ENCODE measurements around the gene RBSN.

Gene RBSN

GRCh38 chr3:15056676-15057404 is 42.1 kb downstream of the RBSN start:
- DNase-seq (ENCODE audit: low spot score): no peak

GRCh38 chr3:15055019-15055557 is 43.9 kb downstream of the RBSN start:
- DNase-seq (ENCODE audit: low spot score): no peak

- DNase-seq (ENCODE audit: low spot score): no peak
Measured at GRCh38 chr3:15053541-15053940, 45.4 kb downstream of the RBSN start.

- no peak for DNase-seq (ENCODE audit: low spot score)
Measured at GRCh38 chr3:15052335-15053242, 46.4 kb downstream of the RBSN start.

- peak; percentile 73 for DNase-seq (ENCODE audit: low spot score)
Measured at GRCh38 chr3:15051531-15051930, 47.4 kb downstream of the RBSN start.

- DNase-seq (ENCODE audit: low spot score): peak; percentile 87
Measured at GRCh38 chr3:15050405-15051092, 48.4 kb downstream of the RBSN start.

GRCh38 chr3:15049584-15049983 is 49.4 kb downstream of the RBSN start:
- no peak for DNase-seq (ENCODE audit: low spot score)

GRCh38 chr3:15045667-15046066 is 53.3 kb downstream of the RBSN start:
- no peak for DNase-seq (ENCODE audit: low spot score)

GRCh38 chr3:15044326-15044725 is 54.6 kb downstream of the RBSN start:
- DNase-seq (ENCODE audit: low spot score): no peak

GRCh38 chr3:15043408-15044171 is 55.4 kb downstream of the RBSN start:
- no peak for DNase-seq (ENCODE audit: low spot score)

GRCh38 chr3:15042936-15043335 is 56.0 kb downstream of the RBSN start:
- DNase-seq (ENCODE audit: low spot score): no peak

GRCh38 chr3:15041950-15042349 is 57.0 kb downstream of the RBSN start:
- DNase-seq (ENCODE audit: low spot score): no peak

GRCh38 chr3:15040844-15041243 is 58.1 kb downstream of the RBSN start:
- DNase-seq (ENCODE audit: low spot score): no peak

- DNase-seq (ENCODE audit: low spot score): no peak
Measured at GRCh38 chr3:15038306-15038705, 60.6 kb downstream of the RBSN start.

- no peak for DNase-seq (ENCODE audit: low spot score)
Measured at GRCh38 chr3:15033103-15033502, 65.8 kb downstream of the RBSN start.

GRCh38 chr3:15032650-15033049 is 66.3 kb downstream of the RBSN start:
- no peak for DNase-seq (ENCODE audit: low spot score)

GRCh38 chr3:15029625-15030024 is 69.3 kb downstream of the RBSN start:
- DNase-seq (ENCODE audit: low spot score): no peak

- no peak for DNase-seq (ENCODE audit: low spot score)
Measured at GRCh38 chr3:15023719-15024118, 75.2 kb downstream of the RBSN start.

- no peak for DNase-seq (ENCODE audit: low spot score)
Measured at GRCh38 chr3:15023249-15023648, 75.7 kb downstream of the RBSN start.
